Activated CD4-positive, alpha-beta T cell treated with anti-CD3 and anti-CD28 coated beads for 36 hours (primary cell): ENCODE measurements around the gene PPP6R2. TPM values are rescaled to one million over a fixed set of nuclear protein-coding genes. Genes with fewer than 3 reads are reported as not detected.

Experiments used
- ATAC-seq: fragments of 200-7000 bp; cut with Tn5 transposase; one replicate; pipeline ENCODE4 v1.10.0; 2021; ENCODE audit warnings: mild to moderate bottlenecking, moderate library complexity
- CTCF ChIA-PET: fragments of 350-600 bp; sonication (Branson Sonifier 250); formaldehyde crosslinking; loops from one replicate; lab custom pipeline; 2021; ENCODE audit warnings: antibody characterized with exemption; lab: Charles Lee
- POLR2A ChIA-PET: fragments of 350-600 bp; sonication (Branson Sonifier 250); formaldehyde crosslinking; loops from one replicate; lab custom pipeline; 2021; ENCODE audit warnings: antibody characterized with exemption, inconsistent platforms; lab: Charles Lee
- DNase-seq: peaks from one replicate; pipeline ENCODE4 v3.0.0-alpha.2; 2020
- H3K27ac Mint-ChIP-seq: one replicate; pipeline ENCODE4 v1.8.0; 2021; ENCODE audit warnings: mixed read lengths
- H3K27me3 Mint-ChIP-seq: one replicate; pipeline ENCODE4 v1.8.0; 2021; ENCODE audit warnings: mixed read lengths
- H3K36me3 Mint-ChIP-seq: one replicate; pipeline ENCODE4 v1.8.0; 2021; ENCODE audit warnings: low read depth, mixed read lengths
- H3K4me1 Mint-ChIP-seq: one replicate; pipeline ENCODE4 v1.8.0; 2021; ENCODE audit warnings: mixed read lengths
- H3K4me3 Mint-ChIP-seq: one replicate; pipeline ENCODE4 v1.8.0; 2021; ENCODE audit warnings: mild to moderate bottlenecking, moderate library complexity, mixed read lengths
- H3K9me3 Mint-ChIP-seq: one replicate; pipeline ENCODE4 v1.8.0; 2021; ENCODE audit warnings: low read depth, mixed read lengths
- intact Hi-C, 2 experiments: fragments of 100-400 bp; cut with DNase I in 1 of 2; cut with micrococcal nuclease in 1 of 2; formaldehyde crosslinking; loops; one replicate each; pipeline versions ENCODE4 v1.14.2 to v1.15.1; 2022 to 2024; cut with DNase I, micrococcal nuclease
- total RNA-seq, 2 experiments: library from RNA; stranded (reverse); gene quantifications; one replicate each; pipeline ENCODE4 v1.2.3, GENCODE V29; 2021

Gene PPP6R2
- total RNA-seq, 2 experiments from 2014 or later, result 37.3 to 39.5 TPM

DNA sequence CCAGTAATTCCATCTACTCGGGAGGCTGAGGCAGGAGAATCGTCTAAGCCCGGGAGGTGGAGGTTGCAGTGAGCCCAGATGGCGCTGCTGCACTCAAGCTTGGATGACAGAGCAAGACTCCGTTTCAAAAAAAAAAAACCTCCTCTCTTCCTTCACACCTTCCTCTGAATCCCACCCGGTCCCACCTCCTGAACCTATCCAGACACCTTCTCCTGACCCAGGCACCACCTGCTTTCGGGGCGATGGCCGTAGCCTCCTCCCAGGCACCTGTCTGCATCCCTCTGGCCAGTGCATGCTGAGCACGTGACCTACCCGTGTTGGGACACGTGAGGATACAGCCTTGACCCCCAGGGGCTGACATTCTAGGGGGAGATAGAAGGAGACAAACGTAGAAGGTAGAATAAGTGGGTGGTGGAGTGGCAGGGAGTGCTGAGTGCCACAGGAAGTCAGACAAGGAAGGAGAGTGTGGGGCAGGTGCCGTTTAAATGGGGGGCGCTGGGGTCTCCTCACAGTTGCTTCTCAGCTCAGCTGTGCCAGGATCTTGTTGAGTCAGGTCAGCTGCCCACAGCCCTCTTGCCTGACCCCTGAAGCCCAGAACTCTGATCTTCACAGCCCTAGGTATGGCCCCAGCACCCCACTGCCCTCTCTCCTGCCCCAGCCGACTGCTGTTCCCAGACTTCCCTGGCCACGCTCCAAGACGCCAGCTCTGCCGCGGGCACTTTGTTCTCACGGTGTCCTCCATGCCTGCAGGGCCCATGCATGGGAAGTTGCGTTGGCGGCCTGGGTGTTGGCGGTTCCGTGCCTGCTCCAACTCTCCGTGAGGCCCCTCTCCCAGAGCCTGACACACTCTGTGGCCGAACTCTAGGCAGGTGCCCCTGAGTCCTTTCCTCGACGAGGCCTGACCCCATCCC lies 142.3 kb downstream of the PPP6R2 start:
- ATAC-seq (no peak), DNase-seq (peak; percentile 8)
- Mint-ChIP-seq H3K27me3 (no peaks in the 10 kb centered on the region), H3K4me1 (no peaks in the 10 kb centered on the region), H3K4me3 (no peak overlapping the region), H3K27ac (no peak overlapping the region), H3K36me3 (no peaks in the 10 kb centered on the region), H3K9me3 (no peaks in the 10 kb centered on the region)
- ChIA-PET POLR2A (no interaction called here), CTCF (interaction anchor here (0.7 to 1.1 kb wide), 3 partner anchors 11 to 25 kb away, joined by 3 to 4 read pairs (median 3); no protein-coding TSS in a partner anchor)
- intact Hi-C loops, result no loop called here

DNA sequence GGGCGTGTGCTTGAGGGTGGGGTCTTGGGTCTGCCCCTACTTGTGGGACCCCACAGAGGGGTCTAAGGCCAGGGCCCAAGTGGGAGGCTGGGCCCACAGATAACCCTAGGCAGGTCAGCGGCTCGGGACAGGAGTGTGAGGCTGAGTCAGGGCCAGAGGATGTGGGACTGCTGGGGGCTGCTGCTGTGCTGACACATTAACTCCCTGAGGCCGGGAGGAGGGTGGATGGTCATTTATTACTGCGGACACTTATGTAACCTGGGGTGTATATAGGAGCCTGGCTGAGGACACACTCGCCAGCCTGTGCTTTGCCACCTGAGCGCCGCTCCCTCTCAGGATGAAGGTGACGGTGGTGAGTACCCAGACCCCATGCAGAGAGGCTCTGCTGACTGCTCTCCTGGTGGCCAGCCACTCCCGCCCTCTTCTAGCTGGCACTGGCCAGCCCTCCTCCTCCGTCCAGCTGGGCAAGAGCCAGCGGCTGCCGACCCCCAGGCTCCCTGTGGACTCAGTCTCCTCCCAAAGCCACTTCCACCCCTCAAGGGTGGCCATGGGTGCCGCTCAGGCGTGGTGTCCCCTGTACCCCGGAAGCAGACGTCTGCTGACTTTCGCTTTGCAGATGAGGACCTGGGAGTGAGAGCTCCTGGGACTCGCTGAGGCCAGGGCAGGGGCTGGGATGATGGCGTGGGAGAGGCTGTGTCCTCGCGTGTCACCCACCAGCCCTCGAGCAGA lies 143.6 kb downstream of the PPP6R2 start, which contains the start of gene MIOX:
Gene MIOX, plus strand, starts transcription at position 299 of the 729 bp plus-strand sequence. Its CDS starts 39 bp downstream, at position 338.
- Mint-ChIP-seq H3K4me1 (peaks cover 7% of the 10 kb centered on the region), H3K9me3 (no peaks in the 10 kb centered on the region), H3K27me3 (no peaks in the 10 kb centered on the region), H3K4me3 (no peak within 1 kb of the TSS), H3K27ac (no peak within 1 kb of the TSS), H3K36me3 (no peaks in the 10 kb centered on the region)
- POLR2A ChIA-PET, result no interaction called here
- intact Hi-C loops, result no loop called here
- CTCF ChIA-PET, result interaction anchor here (0.6 kb wide), 1 partner anchor 121 kb away, joined by 3 read pairs; no protein-coding TSS in a partner anchor
- DNase-seq (peak; percentile 5), ATAC-seq (no peak)

DNA sequence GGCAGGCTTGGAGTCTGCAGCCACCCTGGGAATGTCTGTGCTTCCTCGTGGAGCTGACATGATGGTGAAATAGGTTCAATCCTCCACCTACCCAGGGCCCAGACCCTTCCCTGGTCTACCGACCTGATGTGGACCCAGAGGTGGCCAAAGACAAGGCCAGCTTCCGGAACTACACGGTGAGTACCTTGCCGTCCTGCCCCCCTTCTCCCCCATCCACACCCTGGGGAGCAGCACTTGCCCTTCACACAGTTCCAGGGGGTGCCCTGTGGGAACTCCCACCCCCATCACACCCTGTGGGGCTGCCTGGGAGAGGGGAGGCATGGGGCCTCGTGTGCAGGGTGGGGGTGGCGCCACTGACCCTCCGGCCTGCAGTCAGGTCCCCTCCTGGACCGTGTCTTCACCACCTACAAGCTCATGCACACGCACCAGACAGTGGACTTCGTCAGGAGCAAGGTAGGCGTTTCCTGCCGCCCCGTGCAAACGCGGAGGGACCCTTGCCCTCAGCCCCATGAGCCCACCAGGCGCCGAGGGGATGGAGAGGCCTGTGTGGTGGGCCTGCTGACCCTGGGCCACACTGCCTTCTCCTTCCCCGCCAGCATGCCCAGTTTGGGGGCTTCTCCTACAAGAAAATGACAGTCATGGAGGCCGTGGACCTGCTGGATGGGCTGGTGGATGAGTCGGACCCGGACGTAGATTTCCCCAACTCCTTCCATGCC lies 144.3 kb downstream of the PPP6R2 start:
- DNase-seq, result no peak
- CTCF ChIA-PET, result interaction anchor here (0.6 kb wide), 1 partner anchor 121 kb away, joined by 3 read pairs; no protein-coding TSS in a partner anchor
- POLR2A ChIA-PET, result no interaction called here
- Mint-ChIP-seq H3K36me3 (no peaks in the 10 kb centered on the region), H3K4me3 (no peak overlapping the region), H3K27me3 (no peaks in the 10 kb centered on the region), H3K4me1 (peaks cover 7% of the 10 kb centered on the region), H3K9me3 (no peaks in the 10 kb centered on the region), H3K27ac (no peak overlapping the region)
- intact Hi-C loops, result no loop called here
- ATAC-seq, result no peak

DNA sequence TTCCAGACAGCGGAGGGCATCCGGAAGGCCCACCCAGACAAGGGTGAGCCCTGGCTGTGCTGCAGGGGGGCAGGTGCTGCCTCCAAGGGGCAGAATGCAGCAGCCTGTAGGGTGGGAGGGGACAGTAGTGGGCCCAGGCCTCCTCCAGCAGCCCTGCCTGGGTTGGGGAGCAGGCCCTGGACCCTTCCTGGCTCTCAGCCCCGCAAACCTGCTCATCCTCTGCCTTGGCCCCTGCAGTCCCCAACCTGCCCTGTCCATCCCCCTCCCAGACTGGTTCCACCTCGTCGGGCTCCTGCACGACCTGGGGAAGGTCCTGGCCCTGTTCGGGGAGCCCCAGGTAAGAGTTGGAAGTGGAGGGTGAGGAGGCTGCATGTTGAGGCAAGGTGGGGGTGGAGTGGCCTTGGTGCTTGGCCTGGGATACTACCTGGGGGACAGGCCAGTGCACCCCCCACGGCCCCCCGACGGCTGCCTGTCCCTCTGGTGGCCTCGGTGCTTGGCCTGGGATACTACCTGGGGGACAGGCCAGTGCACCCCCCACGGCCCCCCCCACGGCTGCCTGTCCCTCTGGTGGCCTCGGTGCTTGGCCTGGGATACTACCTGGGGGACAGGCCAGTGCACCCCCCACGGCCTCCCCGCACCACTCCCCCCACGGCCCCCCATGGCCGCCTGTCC lies 145.0 kb downstream of the PPP6R2 start:
- no peak overlapping the region for H3K27ac Mint-ChIP-seq

DNA sequence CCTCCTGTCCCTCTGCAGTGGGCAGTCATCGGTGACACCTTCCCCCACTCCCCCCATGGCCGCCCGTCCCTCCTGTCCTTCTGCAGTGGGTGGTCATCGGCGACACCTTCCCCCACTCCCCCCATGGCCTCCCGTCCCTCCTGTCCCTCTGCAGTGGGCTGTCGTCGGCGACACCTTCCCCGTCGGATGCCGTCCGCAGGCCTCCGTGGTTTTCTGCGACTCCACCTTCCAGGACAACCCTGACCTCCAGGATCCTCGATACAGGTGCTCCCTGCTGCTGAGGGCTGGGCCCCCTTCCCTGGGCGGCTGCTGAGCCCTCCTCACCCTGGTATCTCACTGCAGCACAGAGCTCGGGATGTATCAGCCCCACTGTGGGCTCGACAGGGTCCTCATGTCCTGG lies 145.8 kb downstream of the PPP6R2 start:
- ATAC-seq, result no peak
- H3K27ac Mint-ChIP-seq, result no peak overlapping the region
- H3K4me1 Mint-ChIP-seq, result peaks cover 7% of the 10 kb centered on the region
- H3K4me3 Mint-ChIP-seq, result no peak overlapping the region
- DNase-seq, result no peak
- no peaks in the 10 kb centered on the region for H3K36me3 Mint-ChIP-seq
- ChIA-PET POLR2A (no interaction called here), CTCF (no interaction called here)
- intact Hi-C loops, result no loop called here
- H3K27me3 Mint-ChIP-seq, result no peaks in the 10 kb centered on the region
- H3K9me3 Mint-ChIP-seq, result no peaks in the 10 kb centered on the region

More for the DNA sequence above, 145.0 kb downstream of the PPP6R2 start:
- DNase-seq (no peak), ATAC-seq (no peak)
- Mint-ChIP-seq H3K4me3 (no peak overlapping the region), H3K36me3 (no peaks in the 10 kb centered on the region), H3K4me1 (peaks cover 7% of the 10 kb centered on the region), H3K27me3 (no peaks in the 10 kb centered on the region), H3K9me3 (no peaks in the 10 kb centered on the region)
- POLR2A ChIA-PET, result no interaction called here
- intact Hi-C loops, result no loop called here
- CTCF ChIA-PET, result no interaction called here

DNA sequence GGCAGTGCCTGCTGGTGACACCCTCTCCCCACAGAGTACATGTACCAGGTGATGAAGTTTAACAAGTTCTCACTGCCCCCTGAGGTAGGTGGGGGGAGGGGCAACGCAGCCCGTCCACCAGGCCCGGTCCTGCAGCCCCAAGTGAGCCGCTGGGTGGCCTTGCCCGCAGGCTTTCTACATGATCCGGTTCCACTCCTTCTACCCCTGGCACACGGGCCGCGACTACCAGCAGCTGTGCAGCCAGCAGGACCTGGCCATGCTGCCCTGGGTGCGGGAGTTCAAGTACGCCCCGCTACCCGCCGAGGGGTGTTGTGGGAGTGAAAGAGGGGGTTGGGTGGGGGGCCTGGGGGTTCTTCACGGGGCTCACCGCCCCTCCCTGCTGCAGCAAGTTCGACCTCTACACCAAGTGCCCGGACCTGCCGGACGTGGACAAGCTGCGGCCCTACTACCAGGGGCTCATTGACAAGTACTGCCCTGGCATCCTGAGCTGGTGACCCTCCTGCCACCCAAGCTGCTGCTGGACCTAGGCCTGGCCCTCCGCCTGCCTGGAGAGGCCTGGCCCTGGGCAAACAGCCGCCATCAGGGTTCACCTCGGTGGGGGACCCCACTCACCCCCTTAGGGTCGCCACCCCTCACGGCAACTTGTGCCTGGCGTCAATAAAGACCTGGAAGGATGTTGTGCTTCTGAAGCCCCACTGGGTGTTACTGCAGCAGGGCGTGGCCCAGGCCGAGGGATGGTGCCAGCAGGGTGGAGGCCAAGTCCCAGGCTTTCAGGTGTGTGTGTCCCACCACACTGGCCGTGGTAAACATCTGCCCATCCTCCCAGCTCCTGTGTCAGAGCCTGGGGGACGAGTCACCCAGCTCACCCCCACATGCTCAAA lies 146.5 kb downstream of the PPP6R2 start:
- POLR2A ChIA-PET, result no interaction called here
- H3K36me3 Mint-ChIP-seq, result no peaks in the 10 kb centered on the region

DNA sequence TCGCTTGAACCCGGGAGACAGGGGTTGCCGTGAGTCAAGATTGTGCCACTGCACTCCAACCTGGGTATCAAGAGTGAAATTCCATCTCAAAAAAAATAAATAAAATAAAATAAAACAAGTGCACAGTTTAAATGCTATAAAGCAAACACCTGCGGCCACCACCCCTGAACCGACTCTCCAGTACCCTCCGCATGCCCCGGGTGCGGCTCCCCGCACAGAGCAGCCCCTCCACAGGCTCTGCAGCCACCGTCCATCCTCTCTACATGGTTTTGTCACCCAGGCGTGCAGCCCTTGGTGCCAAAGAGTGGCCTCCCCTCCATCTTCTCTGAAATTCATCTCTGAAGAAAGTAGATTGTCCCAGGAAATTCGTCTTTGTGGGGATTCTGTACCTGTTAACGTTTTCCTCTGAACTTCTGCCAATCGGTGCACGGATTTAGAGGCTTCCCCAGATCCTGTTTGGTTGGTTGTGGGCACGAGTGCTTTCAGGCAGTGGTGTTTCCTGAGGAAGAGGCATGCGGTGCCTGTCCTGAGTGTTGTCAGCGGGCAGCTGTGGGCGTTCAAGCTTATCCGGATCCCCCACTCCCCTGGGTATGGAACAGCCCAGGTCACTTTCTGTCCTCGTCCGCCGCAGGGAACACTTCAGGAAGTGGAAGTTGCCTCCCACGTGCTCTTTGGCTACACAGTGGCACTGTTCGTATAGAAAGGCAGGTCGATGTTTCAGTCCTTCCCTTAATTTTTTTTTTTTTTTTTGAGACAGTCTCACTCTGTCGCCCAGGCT lies 147.6 kb downstream of the PPP6R2 start:
- peaks cover 7% of the 10 kb centered on the region for H3K4me1 Mint-ChIP-seq
- intact Hi-C loops, result no loop called here
- no peak overlapping the region for H3K4me3 Mint-ChIP-seq
- H3K36me3 Mint-ChIP-seq, result no peaks in the 10 kb centered on the region
- ChIA-PET POLR2A (no interaction called here), CTCF (interaction anchor here (0.6 to 1.0 kb wide), 3 partner anchors 20 to 235 kb away, joined by 3 read pairs; no protein-coding TSS in a partner anchor)
- no peaks in the 10 kb centered on the region for H3K9me3 Mint-ChIP-seq
- ATAC-seq (peak; percentile 38), DNase-seq (peak; percentile 42)
- H3K27me3 Mint-ChIP-seq, result no peaks in the 10 kb centered on the region
- no peak overlapping the region for H3K27ac Mint-ChIP-seq

More for the DNA sequence above, 146.5 kb downstream of the PPP6R2 start:
- CTCF ChIA-PET, result interaction anchor here (1.0 kb wide), 1 partner anchor 19 kb away, joined by 3 read pairs; no protein-coding TSS in a partner anchor
- Mint-ChIP-seq H3K27ac (no peak overlapping the region), H3K4me1 (peaks cover 7% of the 10 kb centered on the region), H3K4me3 (no peak overlapping the region), H3K9me3 (no peaks in the 10 kb centered on the region), H3K27me3 (no peaks in the 10 kb centered on the region)
- intact Hi-C loops, result no loop called here
- ATAC-seq, result no peak
- no peak for DNase-seq
